OCI-LY7 (cell line): ENCODE data around the gene HK3. TPM values are rescaled to one million over a fixed set of nuclear protein-coding genes. Genes with fewer than 3 reads are reported as not detected.

Source experiments
- BruUV-seq: library from RNA; stranded (reverse); fragments of 400-500 nt; replicated peaks from 2 replicates; lab custom pipeline; 2021; lab: Mats Ljungman, UMichigan
- CTCF ChIA-PET: fragments of 300-600 bp; sonication (Branson Sonifier 250); formaldehyde crosslinking; loops from one replicate; lab custom pipeline; 2022; ENCODE audit warnings: antibody characterized with exemption; ENCODE audit not compliant: unreplicated experiment; lab: Charles Lee
- POLR2A ChIA-PET: fragments of 300-600 bp; sonication (Branson Sonifier 250); formaldehyde crosslinking; loops from one replicate; lab custom pipeline; 2022; ENCODE audit warnings: antibody characterized with exemption; lab: Charles Lee
- DNase-seq: peaks from one replicate; pipeline ENCODE4 v3.0.0-alpha.2; 2015; ENCODE audit warnings: low spot score
- H2AFZ ChIP-seq: fragments of 200-600 bp; sonication (generic), shearing (Covaris generic); 2 replicates; pipeline ENCODE4 v1.6.1; 2014; ENCODE audit warnings: mild to moderate bottlenecking, antibody characterized with exemption, low read length, moderate library complexity
- H3K27ac ChIP-seq: fragments of 200-600 bp; sonication (generic); 2 replicates; pipeline ENCODE4 v1.5.1; 2014; ENCODE audit warnings: mixed run types, low read depth, mild to moderate bottlenecking, moderate library complexity, low read length, inconsistent platforms; ENCODE audit not compliant: poor library complexity, severe bottlenecking
- H3K36me3 ChIP-seq: fragments of 200-600 bp; sonication (generic); 2 replicates; pipeline ENCODE4 v1.6.1; 2014; ENCODE audit warnings: mild to moderate bottlenecking, antibody characterized with exemption, low read length, moderate library complexity, mixed read lengths; ENCODE audit not compliant: insufficient read depth
- H3K4me1 ChIP-seq: fragments of 200-600 bp; sonication (generic); 2 replicates; pipeline ENCODE4 v1.5.1; 2014; ENCODE audit warnings: mild to moderate bottlenecking, low read length; ENCODE audit not compliant: insufficient read depth, poor library complexity, severe bottlenecking
- H3K4me2 ChIP-seq: fragments of 200-600 bp; sonication (generic); 2 replicates; pipeline ENCODE4 v1.6.1; 2014; ENCODE audit warnings: mild to moderate bottlenecking, low read length
- H3K4me3 ChIP-seq: fragments of 200-600 bp; sonication (generic); 2 replicates; pipeline ENCODE4 v1.5.1; 2014; ENCODE audit warnings: mild to moderate bottlenecking, low read depth, low read length; ENCODE audit not compliant: poor library complexity, severe bottlenecking
- H3K79me2 ChIP-seq: fragments of 200-600 bp; sonication (generic); 2 replicates; pipeline ENCODE4 v1.6.1; 2016; ENCODE audit warnings: low read depth, mild to moderate bottlenecking, low read length, moderate library complexity, mixed read lengths; ENCODE audit not compliant: insufficient read depth
- H3K9me2 ChIP-seq: fragments of 200-600 bp; sonication (generic); 2 replicates; pipeline ENCODE4 v1.6.1; 2016; ENCODE audit warnings: mild to moderate bottlenecking, low read length, mixed read lengths; ENCODE audit not compliant: insufficient read depth
- H3K9me3 ChIP-seq: fragments of 200-600 bp; sonication (generic); 2 replicates; pipeline ENCODE4 v1.6.1; 2014; ENCODE audit warnings: mild to moderate bottlenecking, mixed run types, low read length, mixed read lengths
- H4K20me1 ChIP-seq: fragments of 200-600 bp; sonication (generic); 2 replicates; pipeline ENCODE4 v1.6.1; 2014; ENCODE audit warnings: mild to moderate bottlenecking, antibody characterized with exemption, low read length, moderate library complexity, mixed read lengths; ENCODE audit not compliant: insufficient read depth
- EZH2phosphoT487 ChIP-seq: fragments of 200-600 bp; sonication (generic); IDR thresholded peaks from 2 replicates; pipeline ENCODE4 v1.6.1; 2018; ENCODE audit warnings: low read depth, borderline replicate concordance, mild to moderate bottlenecking, mixed run types, antibody characterized with exemption, low read length, moderate library complexity, mixed read lengths
- intact Hi-C: fragments of 100-400 bp; cut with micrococcal nuclease; formaldehyde crosslinking; loops from one replicate; pipeline ENCODE4 v1.10.0; 2022; ENCODE audit not compliant: unreplicated experiment
- total RNA-seq, 2 experiments: library from RNA; depleted of rRNA in 1 of 2; stranded (reverse); fragments of >200 nt in 1 of 2; shearing (Covaris generic) in 1 of 2; gene quantifications; 2 replicates each; pipeline ENCODE4 v1.2.3, GENCODE V29; 2014 to 2022
- TF ChIP-seq, protein P1 (sequence below): fragments of 200-600 bp; sonication (generic); conservative IDR thresholded peaks from 2 replicates; pipeline ENCODE4 v1.5.1; 2014; ENCODE audit warnings: mild to moderate bottlenecking, antibody characterized with exemption, low read length, moderate library complexity, mixed read lengths

Gene HK3
- total RNA-seq, 2 experiments from 2014 or later = 0.38 TPM; not detected in 1

- no TSS peak for BruUV-seq
- TF ChIP-seq, protein P1, sequence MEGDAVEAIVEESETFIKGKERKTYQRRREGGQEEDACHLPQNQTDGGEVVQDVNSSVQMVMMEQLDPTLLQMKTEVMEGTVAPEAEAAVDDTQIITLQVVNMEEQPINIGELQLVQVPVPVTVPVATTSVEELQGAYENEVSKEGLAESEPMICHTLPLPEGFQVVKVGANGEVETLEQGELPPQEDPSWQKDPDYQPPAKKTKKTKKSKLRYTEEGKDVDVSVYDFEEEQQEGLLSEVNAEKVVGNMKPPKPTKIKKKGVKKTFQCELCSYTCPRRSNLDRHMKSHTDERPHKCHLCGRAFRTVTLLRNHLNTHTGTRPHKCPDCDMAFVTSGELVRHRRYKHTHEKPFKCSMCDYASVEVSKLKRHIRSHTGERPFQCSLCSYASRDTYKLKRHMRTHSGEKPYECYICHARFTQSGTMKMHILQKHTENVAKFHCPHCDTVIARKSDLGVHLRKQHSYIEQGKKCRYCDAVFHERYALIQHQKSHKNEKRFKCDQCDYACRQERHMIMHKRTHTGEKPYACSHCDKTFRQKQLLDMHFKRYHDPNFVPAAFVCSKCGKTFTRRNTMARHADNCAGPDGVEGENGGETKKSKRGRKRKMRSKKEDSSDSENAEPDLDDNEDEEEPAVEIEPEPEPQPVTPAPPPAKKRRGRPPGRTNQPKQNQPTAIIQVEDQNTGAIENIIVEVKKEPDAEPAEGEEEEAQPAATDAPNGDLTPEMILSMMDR = no peak
- TF ChIP-seq EZH2phosphoT487 = no peak
- CTCF ChIA-PET = no interaction called here
These were observed 17.2 kb downstream of the HK3 start for GRCh38 chr5:176881816-176882566.

GRCh38 chr5:176881021-176881749, 18.0 kb downstream of the HK3 start:
- H2AFZ ChIP-seq = no peak overlapping the region
- TF ChIP-seq EZH2phosphoT487 = no peak
- intact Hi-C loops = no loop called here
- H3K4me1 ChIP-seq = peaks cover 11% of the 10 kb centered on the region
- DNase-seq = no peak
- no peaks in the 10 kb centered on the region for H3K36me3 ChIP-seq
- CTCF ChIA-PET = no interaction called here
- POLR2A ChIA-PET = no interaction called here
- H4K20me1 ChIP-seq = no peaks in the 10 kb centered on the region
- no peaks in the 10 kb centered on the region for H3K9me3 ChIP-seq
- no peak overlapping the region for H3K27ac ChIP-seq
- no TSS peak for BruUV-seq
- no peak overlapping the region for H3K4me2 ChIP-seq
- H3K4me3 ChIP-seq = no peak overlapping the region
- no peaks in the 10 kb centered on the region for H3K9me2 ChIP-seq
- H3K79me2 ChIP-seq = no peaks in the 10 kb centered on the region

More at GRCh38 chr5:176881816-176882566, 17.2 kb downstream of the HK3 start:
- no peak overlapping the region for H2AFZ ChIP-seq
- H3K79me2 ChIP-seq = no peaks in the 10 kb centered on the region
- no peaks in the 10 kb centered on the region for H3K36me3 ChIP-seq
- no peaks in the 10 kb centered on the region for H3K9me3 ChIP-seq
- H3K27ac ChIP-seq = no peak overlapping the region
- no peak overlapping the region for H3K4me3 ChIP-seq
- H3K4me2 ChIP-seq = no peak overlapping the region
- intact Hi-C loops = no loop called here
- POLR2A ChIA-PET = no interaction called here
- no peaks in the 10 kb centered on the region for H4K20me1 ChIP-seq
- H3K4me1 ChIP-seq = peaks cover 11% of the 10 kb centered on the region
- H3K9me2 ChIP-seq = no peaks in the 10 kb centered on the region
- DNase-seq = no peak

GRCh38 chr5:176880366-176881020, 18.7 kb downstream of the HK3 start:
- Histone ChIP-seq H3K4me2 (no peak overlapping the region), H2AFZ (no peak overlapping the region), H3K36me3 (no peaks in the 10 kb centered on the region), H3K9me3 (no peaks in the 10 kb centered on the region), H3K9me2 (no peaks in the 10 kb centered on the region), H4K20me1 (no peaks in the 10 kb centered on the region), H3K4me3 (no peak overlapping the region), H3K79me2 (no peaks in the 10 kb centered on the region), H3K27ac (no peak overlapping the region), H3K4me1 (peaks cover 10% of the 10 kb centered on the region)
- intact Hi-C loops = no loop called here
- no peak for DNase-seq
- TF ChIP-seq, protein P1 = no peak
- no peak for TF ChIP-seq EZH2phosphoT487
- ChIA-PET CTCF (no interaction called here), POLR2A (no interaction called here)
- no TSS peak for BruUV-seq
